ENCODE data around the gene DLGAP4. TPM values are rescaled to one million over a fixed set of nuclear protein-coding genes. Genes with fewer than 3 reads are reported as not detected.

The DLGAP4 gene
- total RNA-seq, 5 donors from 2014 or later (not counting 1 experiment from before 2014, with no cell fraction given), result 36.4 to 54.4 (median 43.9) TPM

DNA sequence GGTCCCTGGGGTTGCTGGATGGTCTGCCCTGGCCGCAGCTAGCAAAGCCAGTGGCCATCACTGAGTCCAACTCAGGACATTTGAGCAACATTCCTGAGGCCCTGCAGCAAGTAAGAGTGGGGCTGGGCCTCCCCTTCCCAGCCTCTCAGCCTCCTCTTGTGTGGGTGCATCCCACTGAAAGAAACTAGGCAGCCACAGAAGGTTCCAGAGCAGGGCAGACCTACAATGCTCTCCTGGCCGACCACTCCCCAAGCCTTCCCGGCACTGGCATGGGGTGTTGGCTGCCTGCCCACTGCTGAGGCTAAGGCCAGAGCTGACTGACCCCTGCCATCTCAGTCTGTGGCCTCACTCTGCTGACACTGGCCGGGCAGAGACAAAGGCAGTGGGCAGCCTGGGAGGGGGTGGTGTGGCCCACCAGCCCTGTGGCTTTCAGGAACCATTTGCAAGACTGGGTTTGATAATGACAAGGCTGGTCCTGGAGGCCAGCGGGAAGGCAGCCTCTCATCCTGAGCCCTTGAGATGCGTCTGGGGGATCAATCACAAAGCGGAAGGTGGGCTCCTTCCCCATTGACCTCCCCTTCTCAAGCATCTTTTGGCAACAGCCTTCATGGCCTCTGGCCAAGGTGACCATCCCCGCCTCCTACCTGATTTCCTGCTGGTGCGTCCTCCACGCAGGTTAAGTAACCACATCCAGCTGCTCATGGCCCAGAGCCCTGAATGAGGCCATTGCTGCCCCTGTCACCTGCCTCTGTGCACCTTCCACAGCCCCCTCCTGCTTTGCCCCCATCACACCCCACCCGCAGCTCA is 9.6 kb downstream of the DLGAP4 start:
- Histone ChIP-seq H3K4me3 (ENCODE audit: control insufficient read depth in 1 of 2, extremely low read depth in 1 of 2, low read length in 1 of 2) (no peak overlapping the region), H3K9me3 (no peaks in the 10 kb centered on the region), H3K36me3 (ENCODE audit: control insufficient read depth in 2 of 2, extremely low read depth in 1 of 2, insufficient read depth in 1 of 2, low read length in 1 of 2) (no peaks in the 10 kb centered on the region), H3K4me1 (ENCODE audit: control insufficient read depth in 1 of 2, extremely low read depth in 1 of 2, insufficient read depth in 2 of 2, low read length in 2 of 2) (no peaks in the 10 kb centered on the region), H3K27me3 (replicated peaks in 1 of 2; ENCODE audit: control insufficient read depth in 2 of 2, extremely low read depth in 1 of 2, insufficient read depth in 2 of 2, low read length in 1 of 2) (peaks cover 0 to 57% of the 10 kb centered on the region in 2 experiments), H3K27ac (ENCODE audit: low read length) (no peak overlapping the region)
- DNase-seq, result peak in 1 of 35 experiments; percentile 12
- POLR2A ChIA-PET, result no interaction called here
- Mint-ChIP-seq H3K27ac (no peak overlapping the region), H3K4me1 (no peaks in the 10 kb centered on the region), H3K4me3 (no peak overlapping the region), H3K27me3 (peaks cover 11 to 30% of the 10 kb centered on the region in 2 donors), H3K9me3 (no peaks in the 10 kb centered on the region), H3K36me3 (no peaks in the 10 kb centered on the region)
- WGBS (ENCODE audit: insufficient coverage), result 68% methylated on average over 10 of the region's 11 CpGs
- no peak for ATAC-seq (replicated peaks in 1 of 4)
- CTCF ChIA-PET, result interaction anchor here in 1 of 2 donors (0.7 kb wide), 1 partner anchor 50 kb away, joined by 7 read pairs; no protein-coding TSS in a partner anchor

DNA sequence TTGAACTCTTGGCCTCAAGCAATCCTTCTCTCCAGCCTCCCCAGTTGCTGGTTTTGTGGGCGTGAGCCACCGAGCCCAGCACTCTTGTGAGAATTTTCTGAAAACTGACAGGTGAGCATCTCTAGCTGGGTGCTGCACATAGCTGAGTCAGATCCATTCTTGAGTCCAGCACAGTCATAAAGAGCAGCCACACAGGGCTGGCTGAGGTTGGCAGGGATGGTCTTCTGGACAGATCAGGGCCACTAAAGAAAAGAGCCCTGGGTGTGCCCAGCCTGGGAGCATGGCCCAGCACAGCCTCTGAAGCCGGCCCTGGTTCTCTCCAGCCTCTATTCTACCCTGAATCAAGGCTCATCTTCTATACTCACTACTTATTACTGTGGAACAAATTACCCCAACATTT is 11.5 kb downstream of the DLGAP4 start:
- ChIA-PET CTCF (no interaction called here), POLR2A (no interaction called here)
- no peaks in the 10 kb centered on the region for H3K9me3 ChIP-seq
- Mint-ChIP-seq H3K4me3 (no peak overlapping the region), H3K4me1 (no peaks in the 10 kb centered on the region), H3K9me3 (no peaks in the 10 kb centered on the region), H3K27ac (no peak overlapping the region), H3K27me3 (peaks cover 11 to 24% of the 10 kb centered on the region in 2 donors), H3K36me3 (no peaks in the 10 kb centered on the region)
- WGBS (ENCODE audit: insufficient coverage), result 77% methylated on average over 3 of the region's 3 CpGs
- no peak overlapping the region for H3K4me3 ChIP-seq (ENCODE audit: control insufficient read depth in 1 of 2, extremely low read depth in 1 of 2, low read length in 1 of 2)
- ATAC-seq (replicated peaks in 1 of 4), result no peak
- DNase-seq, result no peak
- H3K27me3 ChIP-seq (replicated peaks in 1 of 2; ENCODE audit: control insufficient read depth in 2 of 2, extremely low read depth in 1 of 2, insufficient read depth in 2 of 2, low read length in 1 of 2), result peaks cover 0 to 48% of the 10 kb centered on the region in 2 experiments
- no peaks in the 10 kb centered on the region for H3K4me1 ChIP-seq (ENCODE audit: control insufficient read depth in 1 of 2, extremely low read depth in 1 of 2, insufficient read depth in 2 of 2, low read length in 2 of 2)
- no peak overlapping the region for H3K27ac ChIP-seq (ENCODE audit: low read length)
- no peaks in the 10 kb centered on the region for H3K36me3 ChIP-seq (ENCODE audit: control insufficient read depth in 2 of 2, extremely low read depth in 1 of 2, insufficient read depth in 1 of 2, low read length in 1 of 2)

DNA sequence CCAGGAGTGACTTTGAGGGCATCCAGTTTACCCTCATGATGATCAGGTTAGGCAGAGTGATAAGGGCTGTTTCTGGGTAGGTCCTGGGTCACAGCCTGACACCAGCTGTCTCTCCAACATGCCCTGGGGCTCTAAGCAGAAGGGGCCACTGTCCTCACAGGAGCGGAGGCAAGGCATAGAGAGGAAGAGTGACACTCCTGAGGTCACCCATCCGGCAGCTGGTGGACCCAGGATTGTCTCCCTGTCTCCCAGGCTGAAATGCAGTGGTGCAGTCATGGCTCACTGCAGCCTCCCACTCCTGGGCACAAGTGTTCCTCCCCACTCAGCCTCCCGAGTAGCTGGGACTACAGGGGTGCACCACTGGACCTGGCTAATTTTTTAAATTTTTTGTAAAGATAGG is 12.0 kb downstream of the DLGAP4 start:
- WGBS (ENCODE audit: insufficient coverage), result 60% methylated on average over 2 of the region's 3 CpGs
- no peaks in the 10 kb centered on the region for H3K36me3 Mint-ChIP-seq
- CTCF ChIA-PET, result no interaction called here
- no peaks in the 10 kb centered on the region for H3K4me1 ChIP-seq (ENCODE audit: control insufficient read depth in 1 of 2, extremely low read depth in 1 of 2, insufficient read depth in 2 of 2, low read length in 2 of 2)
- POLR2A ChIA-PET, result no interaction called here
- no peak overlapping the region for H3K27ac ChIP-seq (ENCODE audit: low read length)
- H3K4me3 Mint-ChIP-seq, result no peak overlapping the region
- no peak for DNase-seq
- no peak for ATAC-seq (replicated peaks in 1 of 4)
- no peaks in the 10 kb centered on the region for H3K9me3 Mint-ChIP-seq
- no peaks in the 10 kb centered on the region for H3K36me3 ChIP-seq (ENCODE audit: control insufficient read depth in 2 of 2, extremely low read depth in 1 of 2, insufficient read depth in 1 of 2, low read length in 1 of 2)
- H3K4me3 ChIP-seq (ENCODE audit: control insufficient read depth in 1 of 2, extremely low read depth in 1 of 2, low read length in 1 of 2), result no peak overlapping the region
- no peaks in the 10 kb centered on the region for H3K4me1 Mint-ChIP-seq
- H3K27ac Mint-ChIP-seq, result no peak overlapping the region
- peaks cover 0 to 43% of the 10 kb centered on the region in 2 experiments for H3K27me3 ChIP-seq (replicated peaks in 1 of 2; ENCODE audit: control insufficient read depth in 2 of 2, extremely low read depth in 1 of 2, insufficient read depth in 2 of 2, low read length in 1 of 2)
- no peaks in the 10 kb centered on the region for H3K9me3 ChIP-seq
- H3K27me3 Mint-ChIP-seq, result peaks cover 11 to 20% of the 10 kb centered on the region in 2 donors

DNA sequence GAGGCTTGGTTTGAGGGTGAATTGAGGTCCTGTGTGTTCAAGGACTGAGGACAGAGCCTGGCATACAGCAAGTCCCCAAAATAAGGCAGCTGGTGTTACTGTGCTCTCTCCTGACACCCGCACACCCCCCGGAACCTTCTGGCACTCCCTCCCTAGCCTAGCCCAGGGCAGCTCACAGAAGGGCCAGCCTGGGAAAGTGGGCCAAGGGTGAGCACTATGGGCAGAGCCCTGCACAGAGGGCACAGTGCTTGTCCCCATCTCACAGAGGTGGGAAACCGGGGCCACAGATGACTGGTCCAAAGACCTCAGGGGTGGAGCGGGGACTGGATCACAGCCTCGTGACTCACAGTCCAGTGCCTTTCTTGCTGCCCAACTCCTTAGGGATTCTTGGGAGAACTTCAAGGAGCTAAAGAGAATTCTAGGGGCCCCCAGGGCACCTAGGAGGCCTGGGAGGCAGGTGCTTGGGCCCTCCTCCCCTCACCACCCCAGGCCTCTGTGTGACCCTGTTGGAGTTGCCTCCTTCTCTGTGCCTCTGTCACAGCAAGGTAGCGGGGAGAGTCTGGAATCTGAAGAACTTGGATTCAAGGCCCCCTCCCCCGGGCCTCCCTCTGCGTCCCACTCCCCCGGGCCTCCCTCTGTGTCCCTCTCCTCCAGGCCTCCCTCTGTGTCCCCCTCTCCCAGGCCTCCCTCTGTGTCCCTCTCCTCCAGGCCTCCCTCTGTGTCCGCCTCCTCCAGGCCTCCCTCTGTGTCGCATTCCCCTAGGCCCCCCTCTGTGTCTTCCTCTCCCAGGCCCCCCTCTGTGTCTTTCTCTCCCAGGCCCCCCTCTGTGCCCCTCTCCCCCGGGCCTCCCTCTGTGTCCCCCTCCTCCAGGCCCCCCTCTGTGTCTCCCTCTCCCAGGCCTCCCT is 13.5 kb downstream of the DLGAP4 start:
- no peaks in the 10 kb centered on the region for H3K4me1 Mint-ChIP-seq
- Histone ChIP-seq H3K4me3 (ENCODE audit: control insufficient read depth in 1 of 2, extremely low read depth in 1 of 2, low read length in 1 of 2) (no peak overlapping the region), H3K27ac (ENCODE audit: low read length) (no peak overlapping the region), H3K36me3 (ENCODE audit: control insufficient read depth in 2 of 2, extremely low read depth in 1 of 2, insufficient read depth in 1 of 2, low read length in 1 of 2) (no peaks in the 10 kb centered on the region), H3K27me3 (replicated peaks in 1 of 2; ENCODE audit: control insufficient read depth in 2 of 2, extremely low read depth in 1 of 2, insufficient read depth in 2 of 2, low read length in 1 of 2) (peaks cover 0 to 34% of the 10 kb centered on the region in 2 experiments), H3K9me3 (no peaks in the 10 kb centered on the region), H3K4me1 (ENCODE audit: control insufficient read depth in 1 of 2, extremely low read depth in 1 of 2, insufficient read depth in 2 of 2, low read length in 2 of 2) (no peaks in the 10 kb centered on the region)
- 74% methylated on average over 10 of the region's 12 CpGs for WGBS (ENCODE audit: insufficient coverage)
- H3K27ac Mint-ChIP-seq, result no peak overlapping the region
- peaks cover 11 to 16% of the 10 kb centered on the region in 2 donors for H3K27me3 Mint-ChIP-seq
- DNase-seq, result no peak
- peaks cover 0 to 4% (median 3%) of the 10 kb centered on the region in 3 donors for H3K9me3 Mint-ChIP-seq
- H3K4me3 Mint-ChIP-seq, result no peak overlapping the region
- ATAC-seq (replicated peaks in 1 of 4), result no peak
- ChIA-PET POLR2A (no interaction called here), CTCF (interaction anchor here in 1 of 2 donors (0.5 kb wide), 1 partner anchor 13 kb away, joined by 3 read pairs; no protein-coding TSS in a partner anchor)
- H3K36me3 Mint-ChIP-seq, result no peaks in the 10 kb centered on the region

DNA sequence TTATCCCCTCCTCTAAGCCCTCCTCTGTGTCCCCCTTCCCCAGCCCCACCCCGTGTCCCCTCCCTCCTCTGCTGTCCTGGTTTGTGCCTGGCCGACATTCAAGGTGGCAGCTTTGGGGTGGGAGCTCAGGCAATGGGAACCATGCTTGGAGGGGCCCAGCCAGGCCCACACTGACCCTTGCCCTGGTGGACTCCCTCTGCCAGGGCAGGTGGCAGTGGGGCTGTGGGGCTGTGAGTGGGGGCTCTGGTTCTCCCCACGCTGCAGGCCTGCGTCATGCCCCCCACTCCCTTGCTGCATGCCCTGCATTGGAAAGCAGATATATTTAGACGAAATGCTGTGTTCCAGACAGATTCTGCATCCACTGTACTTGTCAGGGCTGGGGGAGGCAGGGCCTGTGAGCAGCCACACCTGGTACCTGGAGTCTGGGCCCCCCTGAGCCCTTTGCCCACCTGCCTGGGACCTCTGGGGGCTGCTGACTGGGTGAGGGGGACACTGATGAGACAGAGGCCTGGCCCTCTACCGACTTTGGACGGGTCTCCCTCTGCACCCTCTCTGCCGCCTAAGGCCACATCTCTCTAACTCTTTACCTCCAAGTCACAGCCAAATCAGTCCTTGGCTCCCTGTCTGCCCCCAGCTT is 14.2 kb downstream of the DLGAP4 start:
- Histone ChIP-seq H3K9me3 (no peaks in the 10 kb centered on the region), H3K4me3 (ENCODE audit: control insufficient read depth in 1 of 2, extremely low read depth in 1 of 2, low read length in 1 of 2) (no peak overlapping the region), H3K27ac (ENCODE audit: low read length) (no peak overlapping the region), H3K4me1 (ENCODE audit: control insufficient read depth in 1 of 2, extremely low read depth in 1 of 2, insufficient read depth in 2 of 2, low read length in 2 of 2) (no peaks in the 10 kb centered on the region), H3K36me3 (ENCODE audit: control insufficient read depth in 2 of 2, extremely low read depth in 1 of 2, insufficient read depth in 1 of 2, low read length in 1 of 2) (no peaks in the 10 kb centered on the region), H3K27me3 (replicated peaks in 1 of 2; ENCODE audit: control insufficient read depth in 2 of 2, extremely low read depth in 1 of 2, insufficient read depth in 2 of 2, low read length in 1 of 2) (peaks cover 0 to 31% of the 10 kb centered on the region in 2 experiments)
- ATAC-seq (replicated peaks in 1 of 4), result no peak
- WGBS (ENCODE audit: insufficient coverage), result 60% methylated on average over 6 of the region's 8 CpGs
- CTCF ChIA-PET, result interaction anchor here in 1 of 2 donors (0.5 kb wide), 1 partner anchor 12 kb away, joined by 3 read pairs; no protein-coding TSS in a partner anchor
- H3K27me3 Mint-ChIP-seq, result peaks cover 11 to 13% of the 10 kb centered on the region in 2 donors
- H3K4me1 Mint-ChIP-seq, result no peaks in the 10 kb centered on the region
- POLR2A ChIA-PET, result no interaction called here
- no peak for DNase-seq
- no peak overlapping the region for H3K4me3 Mint-ChIP-seq
- no peak overlapping the region for H3K27ac Mint-ChIP-seq
- H3K36me3 Mint-ChIP-seq, result no peaks in the 10 kb centered on the region
- H3K9me3 Mint-ChIP-seq, result peaks cover 0 to 11% (median 11%) of the 10 kb centered on the region in 3 donors
